Measurements from ENCODE around the gene DPY19L1. TPM values are rescaled to one million over a fixed set of nuclear protein-coding genes. Genes with fewer than 3 reads are reported as not detected.
"Not testable (repeated sequence)": the region's sequence is repeated elsewhere in the genome, so short reads cannot be mapped to it uniquely, and the experiment has no call there.

DPY19L1 gene
- total and polyA plus RNA-seq, 2 donors (not counting 3 experiments of a cell fraction or from before 2014, with no cell fraction given): 30.9 to 53.1 TPM

- POLR2A ChIA-PET: no interaction called here
- Histone ChIP-seq H3K9me1 (replicated peaks; ENCODE audit: control insufficient read depth, extremely low read depth, insufficient read depth, low read length) (no peaks in the 10 kb centered on the region), H3K9me3 (replicated peaks; ENCODE audit: control insufficient read depth, insufficient read depth, low read length) (no peaks in the 10 kb centered on the region), H3K36me3 (ENCODE audit: control insufficient read depth in 2 of 2, extremely low read depth in 1 of 2, insufficient read depth in 2 of 2, low read length in 2 of 2) (no peaks in the 10 kb centered on the region), H3K27ac (ENCODE audit: insufficient read depth, low read depth, low read length) (no peak overlapping the region), H3K9ac (replicated peaks; ENCODE audit: extremely low read depth, insufficient read depth, low read length) (no peak overlapping the region), H2AFZ (ENCODE audit: low read depth, low read length) (no peak overlapping the region), H3K4me1 (ENCODE audit: control insufficient read depth, extremely low read depth, insufficient read depth, low read length) (no peaks in the 10 kb centered on the region), H4K20me1 (replicated peaks; ENCODE audit: control insufficient read depth, extremely low read depth, insufficient read depth, low read length) (no peaks in the 10 kb centered on the region), H3K79me2 (ENCODE audit: control insufficient read depth, insufficient read depth, low read length) (no peaks in the 10 kb centered on the region), H3K4me2 (ENCODE audit: insufficient read depth, low read length) (no peak overlapping the region), H3K4me3 (replicated peaks in 1 of 3; ENCODE audit: insufficient read depth in 1 of 3, low read depth in 1 of 3, low read length in 3 of 3) (no peak overlapping the region), H3K27me3 (ENCODE audit: control insufficient read depth in 2 of 2, insufficient read depth in 2 of 2, low read length in 2 of 2) (no peaks in the 10 kb centered on the region)
- intact Hi-C loops (cut with micrococcal nuclease): no loop called here
- TF ChIP-seq EZH2 (IDR thresholded peaks at IDR 0.05; ENCODE audit: borderline replicate concordance, low read depth, low read length, severe bottlenecking) (no peak), GATA2 (IDR thresholded peaks at IDR 0.05; ENCODE audit: insufficient read depth, insufficient read length, low read depth, low read length) (no peak), MYC (IDR thresholded peaks at IDR 0.05; ENCODE audit: low read depth, low read length) (no peak), POLR2A (IDR thresholded peaks at IDR 0.05; ENCODE audit: low read depth, low read length) (no peak), FOS (IDR thresholded peaks at IDR 0.05; ENCODE audit: borderline replicate concordance, insufficient read depth, low read length) (no peak), POLR2AphosphoS5 (IDR thresholded peaks at IDR 0.05; ENCODE audit: insufficient read depth, low read depth, low read length) (no peak), JUN (IDR thresholded peaks at IDR 0.05; ENCODE audit: borderline replicate concordance, insufficient read depth, insufficient read length, low read depth) (no peak)
- TF ChIP-seq, protein P1, sequence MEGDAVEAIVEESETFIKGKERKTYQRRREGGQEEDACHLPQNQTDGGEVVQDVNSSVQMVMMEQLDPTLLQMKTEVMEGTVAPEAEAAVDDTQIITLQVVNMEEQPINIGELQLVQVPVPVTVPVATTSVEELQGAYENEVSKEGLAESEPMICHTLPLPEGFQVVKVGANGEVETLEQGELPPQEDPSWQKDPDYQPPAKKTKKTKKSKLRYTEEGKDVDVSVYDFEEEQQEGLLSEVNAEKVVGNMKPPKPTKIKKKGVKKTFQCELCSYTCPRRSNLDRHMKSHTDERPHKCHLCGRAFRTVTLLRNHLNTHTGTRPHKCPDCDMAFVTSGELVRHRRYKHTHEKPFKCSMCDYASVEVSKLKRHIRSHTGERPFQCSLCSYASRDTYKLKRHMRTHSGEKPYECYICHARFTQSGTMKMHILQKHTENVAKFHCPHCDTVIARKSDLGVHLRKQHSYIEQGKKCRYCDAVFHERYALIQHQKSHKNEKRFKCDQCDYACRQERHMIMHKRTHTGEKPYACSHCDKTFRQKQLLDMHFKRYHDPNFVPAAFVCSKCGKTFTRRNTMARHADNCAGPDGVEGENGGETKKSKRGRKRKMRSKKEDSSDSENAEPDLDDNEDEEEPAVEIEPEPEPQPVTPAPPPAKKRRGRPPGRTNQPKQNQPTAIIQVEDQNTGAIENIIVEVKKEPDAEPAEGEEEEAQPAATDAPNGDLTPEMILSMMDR (IDR thresholded peaks at IDR 0.05; ENCODE audit: extremely low read depth in 1 of 2, insufficient read depth in 1 of 2, low read depth in 1 of 2, low read length in 2 of 2): no peak
- TF ChIP-seq, protein P2, sequence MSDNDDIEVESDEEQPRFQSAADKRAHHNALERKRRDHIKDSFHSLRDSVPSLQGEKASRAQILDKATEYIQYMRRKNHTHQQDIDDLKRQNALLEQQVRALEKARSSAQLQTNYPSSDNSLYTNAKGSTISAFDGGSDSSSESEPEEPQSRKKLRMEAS (IDR thresholded peaks at IDR 0.05; ENCODE audit: insufficient read depth, insufficient read length): no peak
- DNase-seq (ENCODE audit: low read depth, low spot score) (no peak), FAIRE-seq (no peak)
- CTCF ChIA-PET: interaction anchor here (1.1 kb wide), 1 partner anchor 19 kb away, joined by 3 read pairs; no protein-coding TSS in a partner anchor
- dilution Hi-C loops (cut with MboI; ENCODE audit: extremely low pct_ligation_motif_present, low sequenced_read_pairs): no loop called here
- no TSS peak for BruUV-seq (replicated peaks)
Measured at GRCh38 chr7:34946486-34946885, 90.8 kb downstream of the DPY19L1 start.

GRCh38 chr7:34945894-34946477 lies 91.3 kb downstream of the DPY19L1 start:
- BruUV-seq (replicated peaks); H3K9me1 ChIP-seq (replicated peaks; ENCODE audit: control insufficient read depth, extremely low read depth, insufficient read depth, low read length); H3K9ac ChIP-seq (replicated peaks; ENCODE audit: extremely low read depth, insufficient read depth, low read length); H3K4me3 ChIP-seq (replicated peaks in 1 of 3; ENCODE audit: insufficient read depth in 1 of 3, low read depth in 1 of 3, low read length in 3 of 3); H2AFZ ChIP-seq (ENCODE audit: low read depth, low read length); H3K27ac ChIP-seq (ENCODE audit: insufficient read depth, low read depth, low read length); dilution Hi-C loops (cut with MboI; ENCODE audit: extremely low pct_ligation_motif_present, low sequenced_read_pairs); H3K79me2 ChIP-seq (ENCODE audit: control insufficient read depth, insufficient read depth, low read length); H3K4me1 ChIP-seq (ENCODE audit: control insufficient read depth, extremely low read depth, insufficient read depth, low read length); intact Hi-C loops (cut with micrococcal nuclease); POLR2A ChIA-PET; H3K4me2 ChIP-seq (ENCODE audit: insufficient read depth, low read length); DNase-seq (ENCODE audit: low read depth, low spot score); H4K20me1 ChIP-seq (replicated peaks; ENCODE audit: control insufficient read depth, extremely low read depth, insufficient read depth, low read length); H3K36me3 ChIP-seq (ENCODE audit: control insufficient read depth in 2 of 2, extremely low read depth in 1 of 2, insufficient read depth in 2 of 2, low read length in 2 of 2); H3K27me3 ChIP-seq (ENCODE audit: control insufficient read depth in 2 of 2, insufficient read depth in 2 of 2, low read length in 2 of 2); FAIRE-seq; H3K9me3 ChIP-seq (replicated peaks; ENCODE audit: control insufficient read depth, insufficient read depth, low read length): not testable (repeated sequence)
- CTCF ChIA-PET: interaction anchor here (1.1 kb wide), 1 partner anchor 18 kb away, joined by 3 read pairs; no protein-coding TSS in a partner anchor
